ENCODE data around the gene MYCBPAP.
A peak's percentile ranks its signal among the peaks of the same experiment; 100 is the strongest.

MYCBPAP gene

GRCh38 chr17:50502301-50502990 is 5.8 kb upstream of the MYCBPAP start:
- no peak for TF ChIP-seq CTCF (IDR thresholded peaks at IDR 0.05)
- H3K27me3 Mint-ChIP-seq (ENCODE audit: low read depth, poor library complexity) = peaks cover 9% of the 10 kb centered on the region
- H3K4me3 Mint-ChIP-seq = no peak overlapping the region
- no peak for DNase-seq
- H3K36me3 Mint-ChIP-seq (ENCODE audit: low read depth) = no peaks in the 10 kb centered on the region
- H3K4me1 Mint-ChIP-seq = peaks cover 51% of the 10 kb centered on the region
- no peaks in the 10 kb centered on the region for H3K9me3 Mint-ChIP-seq
- H3K27ac Mint-ChIP-seq = peak overlapping the region; percentile 33

GRCh38 chr17:50505591-50506130 is 2.6 kb upstream of the MYCBPAP start:
- no peaks in the 10 kb centered on the region for H3K9me3 Mint-ChIP-seq
- no peaks in the 10 kb centered on the region for H3K36me3 Mint-ChIP-seq (ENCODE audit: low read depth)
- H3K27ac Mint-ChIP-seq = peak overlapping the region; percentile 62
- no peak for DNase-seq
- peaks cover 74% of the 10 kb centered on the region for H3K4me1 Mint-ChIP-seq
- peaks cover 15% of the 10 kb centered on the region for H3K27me3 Mint-ChIP-seq (ENCODE audit: low read depth, poor library complexity)
- no peak for TF ChIP-seq CTCF (IDR thresholded peaks at IDR 0.05)
- H3K4me3 Mint-ChIP-seq = peak overlapping the region; percentile 55

GRCh38 chr17:50506298-50506697 is 1.9 kb upstream of the MYCBPAP start:
- no peaks in the 10 kb centered on the region for H3K9me3 Mint-ChIP-seq
- H3K27me3 Mint-ChIP-seq (ENCODE audit: low read depth, poor library complexity) = peaks cover 15% of the 10 kb centered on the region
- no peaks in the 10 kb centered on the region for H3K36me3 Mint-ChIP-seq (ENCODE audit: low read depth)
- H3K27ac Mint-ChIP-seq = no peak overlapping the region
- no peak for DNase-seq
- peaks cover 80% of the 10 kb centered on the region for H3K4me1 Mint-ChIP-seq
- H3K4me3 Mint-ChIP-seq = no peak overlapping the region
- TF ChIP-seq CTCF (IDR thresholded peaks at IDR 0.05) = no peak

- no peaks in the 10 kb centered on the region for H3K9me3 Mint-ChIP-seq
- H3K27me3 Mint-ChIP-seq (ENCODE audit: low read depth, poor library complexity) = peaks cover 15% of the 10 kb centered on the region
- H3K4me3 Mint-ChIP-seq = peak overlapping the region; percentile 84
- no peak overlapping the region for H3K27ac Mint-ChIP-seq
- no peaks in the 10 kb centered on the region for H3K36me3 Mint-ChIP-seq (ENCODE audit: low read depth)
- peaks cover 69% of the 10 kb centered on the region for H3K4me1 Mint-ChIP-seq
- no peak for DNase-seq
- TF ChIP-seq CTCF (IDR thresholded peaks at IDR 0.05) = no peak
Observed at GRCh38 chr17:50508573-50509460, 578 bp downstream of the MYCBPAP start.

GRCh38 chr17:50511058-50511457 is 2.8 kb downstream of the MYCBPAP start:
- peaks cover 14% of the 10 kb centered on the region for H3K27me3 Mint-ChIP-seq (ENCODE audit: low read depth, poor library complexity)
- no peaks in the 10 kb centered on the region for H3K9me3 Mint-ChIP-seq

More at GRCh38 chr17:50511058-50511457, 2.8 kb downstream of the MYCBPAP start:
- no peak for DNase-seq
- Mint-ChIP-seq H3K36me3 (ENCODE audit: low read depth) (no peaks in the 10 kb centered on the region), H3K27ac (no peak overlapping the region), H3K4me1 (peaks cover 61% of the 10 kb centered on the region), H3K4me3 (no peak overlapping the region)
- TF ChIP-seq CTCF (IDR thresholded peaks at IDR 0.05) = no peak
